AG04449 (cell line): Measurements from ENCODE around the gene ALDH9A1.
"Not testable (repeated sequence)": the region's sequence is repeated elsewhere in the genome, so short reads cannot be mapped to it uniquely, and the experiment has no call there.

ENCODE experiments used
- CTCF ChIA-PET: fragments of 350-600 bp; formaldehyde crosslinking; extraction: SDS; loops from one replicate; lab custom pipeline; 2021; ENCODE audit warnings: antibody characterized with exemption; lab: Yijun Ruan, JAX
- POLR2A ChIA-PET: fragments of 400-600, 350-600 bp; formaldehyde crosslinking; extraction: SDS; loops from one replicate; lab custom pipeline; 2020; ENCODE audit warnings: antibody characterized with exemption, inconsistent platforms; lab: Yijun Ruan, JAX
- DNase-seq: peaks from one replicate; pipeline ENCODE4 v3.0.0-alpha.2; 2010; ENCODE audit warnings: low read depth, low spot score
- H3K4me3 ChIP-seq: 2 replicates; pipeline ENCODE4 v1.5.1; 2011; ENCODE audit warnings: low read depth, mild to moderate bottlenecking, control low read depth, low read length
- CTCF ChIP-seq: IDR thresholded peaks from one replicate; pipeline ENCODE4 v1.5.1; 2011; ENCODE audit warnings: mild to moderate bottlenecking, moderate library complexity, low read length, control low read depth, inconsistent platforms; ENCODE audit not compliant: insufficient read depth; ENCODE audit errors: missing control alignments

Gene ALDH9A1

GRCh38 chr1:165659581-165659895 lies 38.8 kb downstream of the ALDH9A1 start:
- ChIA-PET CTCF (interaction anchor here (1.4 kb wide), 1 partner anchor 22 kb away, joined by 3 read pairs; no protein-coding TSS in a partner anchor), POLR2A (no interaction called here)
- DNase-seq: no peak
- no peak for TF ChIP-seq CTCF
- H3K4me3 ChIP-seq: no peak overlapping the region

- POLR2A ChIA-PET, H3K4me3 ChIP-seq, DNase-seq: not testable (repeated sequence)
- CTCF ChIA-PET: interaction anchor here (1.4 kb wide), 1 partner anchor 22 kb away, joined by 3 read pairs; no protein-coding TSS in a partner anchor
Observed at GRCh38 chr1:165658766-165659580, 39.4 kb downstream of the ALDH9A1 start.

GRCh38 chr1:165650981-165651625 lies 47.3 kb downstream of the ALDH9A1 start:
- DNase-seq: no peak
- ChIA-PET POLR2A (no interaction called here), CTCF (no interaction called here)
- no peak overlapping the region for H3K4me3 ChIP-seq
- TF ChIP-seq CTCF: no peak

- H3K4me3 ChIP-seq: no peak overlapping the region
Observed at GRCh38 chr1:165648919-165649572, 49.3 kb downstream of the ALDH9A1 start.

GRCh38 chr1:165647970-165648369 lies 50.4 kb downstream of the ALDH9A1 start:
- no peak for DNase-seq
- ChIA-PET POLR2A (interaction anchor here (0.7 kb wide), 1 partner anchor 15 kb away, joined by 4 read pairs; no protein-coding TSS in a partner anchor), CTCF (interaction anchor here (1.5 kb wide), 1 partner anchor 9 kb away, joined by 4 read pairs; no protein-coding TSS in a partner anchor)
- no peak for TF ChIP-seq CTCF
- no peak overlapping the region for H3K4me3 ChIP-seq

More at GRCh38 chr1:165648919-165649572, 49.3 kb downstream of the ALDH9A1 start:
- DNase-seq: no peak
- CTCF ChIA-PET: interaction anchor here (1.5 kb wide), 1 partner anchor 8 kb away, joined by 4 read pairs; no protein-coding TSS in a partner anchor
- TF ChIP-seq CTCF: no peak
- POLR2A ChIA-PET: no interaction called here

GRCh38 chr1:165647517-165647916 lies 50.8 kb downstream of the ALDH9A1 start:
- no peak for DNase-seq
- no peak overlapping the region for H3K4me3 ChIP-seq
- no peak for TF ChIP-seq CTCF
- ChIA-PET POLR2A (interaction anchor here (0.7 kb wide), 1 partner anchor 14 kb away, joined by 4 read pairs; no protein-coding TSS in a partner anchor), CTCF (interaction anchor here (1.0 to 1.5 kb wide), 2 partner anchors 10 kb away, joined by 3 to 4 read pairs; no protein-coding TSS in a partner anchor)
